Transverse colon (tissue), 4 donors: ENCODE results near the gene TCTN3. TPM values are rescaled to one million over a fixed set of nuclear protein-coding genes. Genes with fewer than 3 reads are reported as not detected.
"Not testable (repeated sequence)": the region's sequence is repeated elsewhere in the genome, so short reads cannot be mapped to it uniquely, and the experiment has no call there.

ENCODE experiments used
- DNase-seq: peaks from one replicate; pipeline ENCODE4 v3.0.0-alpha.2; 2019
- H3K27ac ChIP-seq, 4 donors: fragments of 200-600 bp; sonication (generic); 2 replicates each; pipeline ENCODE4 v1.5.1; 2016 to 2018; ENCODE audit warnings: inconsistent platforms in 4 of 4
- H3K27me3 ChIP-seq: fragments of 200-600 bp; sonication (generic); 2 replicates; pipeline ENCODE4 v1.5.1; 2017; ENCODE audit warnings: inconsistent platforms
- H3K36me3 ChIP-seq, 4 donors: fragments of 200-600 bp; sonication (generic); 2 replicates each; pipeline ENCODE4 v1.5.1; 2017 to 2019; ENCODE audit warnings: inconsistent platforms in 4 of 4
- H3K4me1 ChIP-seq, 4 donors: fragments of 200-600 bp; sonication (generic); 2 replicates each; pipeline ENCODE4 v1.5.1; 2017 to 2020; ENCODE audit warnings: inconsistent platforms in 4 of 4
- H3K4me3 ChIP-seq, 4 donors: fragments of 200-600 bp; sonication (generic); 1 replicate in 1 of 4; 2 replicates in 3 of 4; pipeline versions ENCODE4 v1.5.1 to v1.6.1; 2017 to 2019; ENCODE audit warnings: inconsistent platforms in 4 of 4
- H3K9me3 ChIP-seq, 2 donors: fragments of 200-600 bp; sonication (generic); 2 replicates each; pipeline ENCODE4 v1.5.1; 2017 to 2019; ENCODE audit warnings: inconsistent platforms in 2 of 2
- CTCF ChIP-seq, 5 experiments: fragments of 200-600 bp in 3 of 5; fragments of 450-650 bp in 2 of 5; sonication (generic) in 3 of 5; IDR thresholded peaks; 1 replicate in 2 of 5; 2 replicates in 3 of 5; pipeline ENCODE4 v1.5.1; 2016 to 2017; ENCODE audit warnings: antibody characterized with exemption in 5 of 5, inconsistent platforms in 3 of 5, mild to moderate bottlenecking in 2 of 5, moderate library complexity in 1 of 5
- EP300 ChIP-seq: sonication (generic); formaldehyde crosslinking; IDR thresholded peaks from one replicate; pipeline ENCODE4 v1.6.1; 2017; ENCODE audit warnings: antibody characterized with exemption, low read depth
- POLR2A ChIP-seq: fragments of 450-650 bp; IDR thresholded peaks from one replicate; pipeline ENCODE4 v1.6.1; 2016; ENCODE audit warnings: antibody characterized with exemption, mild to moderate bottlenecking, moderate library complexity
- POLR2AphosphoS5 ChIP-seq, 3 donors: sonication (generic); formaldehyde crosslinking; IDR thresholded peaks; one replicate each; pipeline ENCODE4 v1.6.1; 2016; ENCODE audit warnings: antibody characterized with exemption in 3 of 3
- whole genome bisulfite sequencing, 2 donors: methylation state at CpG; one replicate each; pipeline ENCODE4 v1.1.5; 2018; ENCODE audit warnings: low coverage in 1 of 2; 5-methylcytosine and 5-hydroxymethylcytosine counted together
- in situ Hi-C, 4 donors: fragments of 200-750 bp; cut with MboI; loops; one replicate each; pipeline versions ENCODE4 v1.15.0 to v1.15.1; 2017; ENCODE audit warnings: low sequenced_read_pairs in 3 of 4, low pct_ligation_motif_present in 1 of 4, low pct_unique_long_range_greater_than_20kb in 1 of 4
- intact Hi-C: fragments of 100-400 bp; cut with DNase I; formaldehyde crosslinking; loops from one replicate; pipeline ENCODE4 v1.15.1; 2023; ENCODE audit warnings: low total_unique reads
- total RNA-seq, 4 donors: library from RNA; depleted of rRNA; stranded (reverse); fragments of >200 nt; gene quantifications; one replicate each; pipeline ENCODE4 v1.1.0, GENCODE V29; 2016

Gene TCTN3
- total RNA-seq, 4 donors from 2014 or later: 11.2 to 25.5 (median 20.7) TPM

GRCh38 chr10:95626500-95626899 lies 67.2 kb downstream of the TCTN3 start:
- Histone ChIP-seq H3K4me3 (no peak overlapping the region), H3K9me3 (no peaks in the 10 kb centered on the region), H3K27ac (peak overlapping the region in 2 of 4 donors; percentile 10 to 22), H3K27me3 (no peaks in the 10 kb centered on the region), H3K4me1 (peaks cover 0 to 29% (median 21%) of the 10 kb centered on the region in 4 donors), H3K36me3 (peaks cover 0 to 24% (median 10%) of the 10 kb centered on the region in 4 donors)
- 88 to 93% methylated on average over 3 to 4 of the region's 4 CpGs for WGBS, 2 donors
- intact Hi-C loops (no loop called here), in situ Hi-C loops (loop anchor here in 1 of 4 donors (25.0 kb wide), 1 partner anchor 389 kb away; no protein-coding TSS in a partner anchor)
- TF ChIP-seq POLR2AphosphoS5 (IDR thresholded peaks at IDR 0.05) (no peak), CTCF (IDR thresholded peaks at IDR 0.05) (no peak), POLR2A (no peak), EP300 (no peak)
- DNase-seq: no peak

GRCh38 chr10:95620415-95620814 lies 73.3 kb downstream of the TCTN3 start:
- DNase-seq, in situ Hi-C loops: not testable (repeated sequence)

GRCh38 chr10:95618101-95618500 lies 75.6 kb downstream of the TCTN3 start:
- in situ Hi-C loops: no loop called here
- Histone ChIP-seq H3K27me3 (no peaks in the 10 kb centered on the region), H3K4me3 (no peak overlapping the region), H3K36me3 (peaks cover 0 to 40% (median 13%) of the 10 kb centered on the region in 4 donors), H3K4me1 (peaks cover 5 to 12% (median 9%) of the 10 kb centered on the region in 4 donors), H3K9me3 (no peaks in the 10 kb centered on the region), H3K27ac (no peak overlapping the region)
- no peak for DNase-seq
- TF ChIP-seq EP300 (no peak), POLR2A (no peak), POLR2AphosphoS5 (IDR thresholded peaks at IDR 0.05) (no peak), CTCF (IDR thresholded peaks at IDR 0.05) (no peak)
- 70 to 83% methylated on average over 4 of the region's 4 CpGs for WGBS, 2 donors
- intact Hi-C loops: no loop called here

More at GRCh38 chr10:95620415-95620814, 73.3 kb downstream of the TCTN3 start:
- H3K27me3 ChIP-seq, H3K27ac ChIP-seq, H3K4me3 ChIP-seq, H3K9me3 ChIP-seq, intact Hi-C loops, H3K4me1 ChIP-seq: not testable (repeated sequence)
- 87% methylated on average over 5 of the region's 5 CpGs; no CpG with 5 or more reads in 1 of the 2 donors for WGBS, 2 donors
- H3K36me3 ChIP-seq: peaks cover 0 to 41% (median 21%) of the 10 kb centered on the region in 4 donors

- WGBS, 2 donors: 78 to 84% methylated on average over 1 to 4 of the region's 4 CpGs
- no peaks in the 10 kb centered on the region for H3K9me3 ChIP-seq
- TF ChIP-seq CTCF (IDR thresholded peaks at IDR 0.05): no peak
- no peak for TF ChIP-seq POLR2A
- no peak for TF ChIP-seq EP300
- no peaks in the 10 kb centered on the region for H3K27me3 ChIP-seq
- in situ Hi-C loops (no loop called here), intact Hi-C loops (no loop called here)
- H3K4me3 ChIP-seq: no peak overlapping the region
- H3K4me1 ChIP-seq: peaks cover 5 to 19% (median 10%) of the 10 kb centered on the region in 4 donors
- H3K27ac ChIP-seq: no peak overlapping the region
- DNase-seq: no peak
- H3K36me3 ChIP-seq: peaks cover 0 to 44% (median 12%) of the 10 kb centered on the region in 4 donors
Measured at GRCh38 chr10:95616446-95616845, 77.3 kb downstream of the TCTN3 start.

Other genes starting within 250 kb of the TCTN3 start
- gene SORBS1, start 132.6 kb downstream of the TCTN3 start, total RNA-seq: 100 to 1,000 TPM in 3 of 4 donors, 10 to 100 TPM in 1; 92.2 to 308 (median 150) TPM
- gene ALDH18A1, start 37.2 kb downstream of the TCTN3 start, total RNA-seq: 100 to 1,000 TPM in 3 of 4 donors, 10 to 100 TPM in 1; 98.7 to 130 (median 116) TPM
- 10 to 100 TPM in 2 of 4 donors, 1 to 10 TPM in 2; 5.1 to 35.6 (median 11.0) TPM for gene ENTPD1, start 62.2 kb upstream of the TCTN3 start, total RNA-seq
- 1 to 10 TPM in 2 of 4 donors, under 1 TPM in 1, not detected in 1; 0.96 to 1.6 (median 1.1) TPM for gene CC2D2B, start 214.0 kb upstream of the TCTN3 start, total RNA-seq